HG02610 (cell line): ENCODE results near the gene RFTN1.
A peak's percentile ranks its signal among the peaks of the same experiment; 100 is the strongest.

Experiments used
- ATAC-seq: cut with Tn5 transposase; IDR thresholded peaks from one replicate; pipeline ENCODE4 v1.9.1; 2021; ENCODE audit warnings: mild to moderate bottlenecking, moderate library complexity; ENCODE audit not compliant: unreplicated experiment

The RFTN1 gene

DNA sequence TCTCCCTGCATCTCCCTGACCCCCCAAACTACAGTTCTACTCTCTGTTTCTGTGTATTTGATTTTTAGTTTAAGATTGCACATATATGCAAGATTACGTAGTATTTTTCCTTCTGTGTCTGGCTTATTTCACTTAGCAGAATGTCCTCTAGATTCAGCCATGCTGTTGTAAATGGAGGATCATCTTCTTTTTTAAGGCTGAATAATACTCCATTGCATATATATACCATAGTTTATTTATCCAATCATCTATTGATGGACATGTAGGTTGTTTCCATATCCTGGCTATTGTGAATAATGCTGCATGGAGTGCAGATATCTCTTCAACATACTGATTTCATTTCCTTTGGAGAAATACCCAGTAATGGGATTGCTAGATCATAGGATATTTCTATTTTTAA, 70.8 kb downstream of the RFTN1 start:
- no peak for ATAC-seq

DNA sequence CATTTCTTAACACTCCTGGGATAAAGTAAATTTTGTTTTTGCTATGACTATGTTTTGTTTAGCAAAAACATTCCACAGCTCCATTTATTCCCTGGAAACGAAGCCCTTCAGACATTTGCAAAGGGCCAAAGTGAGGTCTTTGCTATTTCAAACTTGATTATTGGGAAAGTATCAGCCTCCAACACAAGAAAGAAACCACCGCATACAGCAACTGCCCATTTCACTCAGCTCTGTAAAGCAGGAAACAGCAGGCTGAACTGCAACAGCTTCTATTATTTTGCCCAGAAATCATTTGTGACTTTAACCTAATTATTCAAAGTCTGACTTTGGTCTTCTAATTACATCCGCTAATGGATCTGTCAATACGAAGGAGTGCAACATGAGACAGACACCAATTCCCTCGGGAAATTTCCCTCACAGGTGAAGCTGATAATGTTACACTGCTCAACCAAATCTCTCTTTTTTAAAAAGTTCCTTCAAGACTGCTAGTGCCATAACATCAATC, 72.1 kb downstream of the RFTN1 start:
- ATAC-seq = no peak

- ATAC-seq = no peak
These were observed 73.4 kb downstream of the RFTN1 start for GRCh38 chr3:16439848-16440708.

GRCh38 chr3:16439163-16439847, 74.2 kb downstream of the RFTN1 start:
- ATAC-seq = no peak

DNA sequence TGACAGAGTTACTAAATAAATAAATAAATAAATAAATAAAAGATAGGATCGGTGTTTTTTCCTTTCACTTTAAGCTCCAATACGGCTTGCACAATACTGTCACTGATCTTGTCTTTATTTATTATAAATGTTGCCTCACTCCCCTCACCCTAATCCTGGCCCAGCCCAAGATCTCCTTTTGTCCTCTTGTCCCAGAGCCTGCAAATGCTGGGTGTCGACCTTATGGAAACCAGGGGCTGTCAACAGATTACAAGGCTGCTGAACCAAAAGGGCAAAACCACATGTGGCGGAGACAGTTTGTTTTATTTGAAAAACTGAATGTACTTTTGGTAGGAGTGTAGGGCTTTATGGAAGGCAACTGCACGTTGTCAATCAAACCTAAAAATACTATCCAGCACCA, 75.9 kb downstream of the RFTN1 start:
- ATAC-seq = no peak

- peak; percentile 84 for ATAC-seq
These were observed 79.8 kb downstream of the RFTN1 start for GRCh38 chr3:16433701-16434151.

GRCh38 chr3:16432714-16433113, 80.8 kb downstream of the RFTN1 start:
- peak; percentile 33 for ATAC-seq

DNA sequence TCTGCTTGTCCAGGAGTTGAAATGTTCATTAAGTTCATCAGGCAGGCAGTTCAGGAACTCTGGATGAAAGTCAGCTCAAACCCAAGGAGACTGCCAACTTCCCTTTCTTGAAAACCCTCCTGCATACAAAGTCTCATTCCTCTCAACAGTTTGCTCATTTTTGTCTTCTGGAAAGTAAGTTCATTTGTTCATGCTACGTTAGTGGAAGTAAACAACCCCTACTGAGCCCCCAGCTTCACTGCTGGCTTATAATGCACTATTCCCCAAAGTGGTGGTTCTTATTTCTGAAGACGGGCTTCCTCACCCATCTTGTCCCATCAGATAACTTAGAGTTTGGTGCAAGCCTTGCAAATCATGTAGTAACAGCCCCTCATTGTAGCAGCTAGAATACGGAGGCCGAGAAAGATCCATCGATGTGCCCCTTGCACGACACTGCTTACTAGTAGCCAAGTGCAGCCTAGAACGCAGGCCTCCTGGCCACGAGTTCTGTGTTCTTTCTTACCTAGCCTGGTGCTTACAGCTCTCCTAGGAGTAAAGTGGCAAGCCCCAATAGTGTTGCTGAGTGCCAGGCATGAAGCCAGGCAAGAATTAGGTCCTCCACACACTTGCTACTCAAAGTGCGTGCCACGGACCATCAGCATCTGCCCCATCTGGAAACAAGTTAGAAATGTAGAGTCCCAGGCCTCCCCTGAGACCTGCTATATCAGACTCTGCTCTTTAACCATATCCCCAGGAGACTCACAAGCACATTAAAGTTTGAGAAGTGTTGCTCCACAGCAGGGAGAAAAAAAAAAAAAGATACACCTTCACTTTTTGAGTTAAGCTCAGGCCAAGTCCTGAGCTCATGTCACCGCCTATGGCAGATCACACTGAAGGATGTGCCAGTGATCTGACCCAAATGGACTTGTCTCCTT, 82.5 kb downstream of the RFTN1 start:
- ATAC-seq = peak; percentile 48

DNA sequence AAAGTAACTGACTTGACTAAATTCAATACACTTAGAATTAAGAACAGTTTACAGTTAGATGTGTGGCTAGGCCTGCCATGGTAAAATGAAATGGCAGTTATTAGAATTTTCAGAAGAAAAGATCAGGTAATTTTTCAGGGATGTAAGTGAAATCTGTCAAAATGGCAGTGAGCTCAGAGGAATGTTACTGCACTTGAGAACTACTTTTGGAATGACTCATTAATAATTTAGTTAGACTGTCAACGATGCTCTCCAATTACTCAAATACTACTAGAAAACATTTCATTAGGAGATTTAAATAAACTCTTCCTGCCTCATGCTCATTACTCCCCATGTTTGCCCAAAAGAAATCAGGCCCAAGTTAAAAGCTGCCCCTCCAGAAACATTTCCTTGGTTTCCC, 84.4 kb downstream of the RFTN1 start:
- ATAC-seq = no peak

- no peak for ATAC-seq
These were observed 84.9 kb downstream of the RFTN1 start for GRCh38 chr3:16428612-16429011.

GRCh38 chr3:16427103-16427965, 86.2 kb downstream of the RFTN1 start:
- ATAC-seq = no peak

DNA sequence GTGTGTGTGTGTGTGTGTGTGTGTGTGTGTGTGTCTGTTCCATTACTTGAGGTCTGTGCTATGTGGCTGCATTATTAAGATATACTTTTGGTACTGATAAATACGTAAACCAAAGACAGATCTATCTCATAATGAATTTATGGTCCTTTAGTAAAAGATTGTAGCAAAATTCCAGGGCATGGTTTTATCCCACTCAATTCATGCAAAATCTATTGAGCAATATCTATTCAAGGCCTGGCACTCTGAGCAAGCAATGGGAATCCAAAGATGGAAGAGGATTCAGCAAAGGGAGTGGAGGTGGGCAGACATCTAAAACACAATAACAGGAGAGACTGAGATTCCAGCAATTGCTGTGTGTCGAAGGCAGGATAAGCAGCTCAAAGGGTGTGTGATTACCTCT, 86.8 kb downstream of the RFTN1 start:
- ATAC-seq = no peak

- no peak for ATAC-seq
These were observed 87.5 kb downstream of the RFTN1 start for GRCh38 chr3:16426029-16426400.

DNA sequence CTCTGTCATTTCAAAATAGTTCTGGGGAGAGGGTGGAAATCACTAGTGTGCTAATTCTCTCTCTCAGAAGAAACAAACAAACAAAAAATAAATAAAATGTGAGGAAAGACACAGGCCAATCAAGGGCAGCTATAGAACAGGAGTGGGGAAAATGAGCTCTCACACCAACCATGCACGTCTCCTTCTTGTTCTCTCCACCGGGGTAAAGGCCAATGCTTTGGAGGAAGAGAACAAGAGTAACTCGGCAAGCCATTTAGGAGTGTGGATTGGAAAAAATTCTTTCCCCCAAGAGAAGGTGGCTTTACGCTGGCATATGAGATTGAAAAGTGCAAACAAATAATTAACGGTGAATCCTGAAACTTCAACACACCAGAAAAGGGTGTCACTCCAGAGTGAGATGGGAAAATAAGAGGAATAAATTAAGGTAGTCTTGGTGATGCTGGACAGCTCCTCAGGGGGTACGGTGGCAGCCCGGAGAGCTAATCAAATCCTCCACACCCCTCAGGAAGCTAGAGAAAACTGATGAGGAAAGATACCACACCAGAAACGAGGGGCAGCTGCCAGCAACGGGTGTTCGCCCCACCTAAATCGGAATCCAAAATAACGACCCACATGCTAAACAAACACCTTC, 88.0 kb downstream of the RFTN1 start:
- ATAC-seq = no peak

DNA sequence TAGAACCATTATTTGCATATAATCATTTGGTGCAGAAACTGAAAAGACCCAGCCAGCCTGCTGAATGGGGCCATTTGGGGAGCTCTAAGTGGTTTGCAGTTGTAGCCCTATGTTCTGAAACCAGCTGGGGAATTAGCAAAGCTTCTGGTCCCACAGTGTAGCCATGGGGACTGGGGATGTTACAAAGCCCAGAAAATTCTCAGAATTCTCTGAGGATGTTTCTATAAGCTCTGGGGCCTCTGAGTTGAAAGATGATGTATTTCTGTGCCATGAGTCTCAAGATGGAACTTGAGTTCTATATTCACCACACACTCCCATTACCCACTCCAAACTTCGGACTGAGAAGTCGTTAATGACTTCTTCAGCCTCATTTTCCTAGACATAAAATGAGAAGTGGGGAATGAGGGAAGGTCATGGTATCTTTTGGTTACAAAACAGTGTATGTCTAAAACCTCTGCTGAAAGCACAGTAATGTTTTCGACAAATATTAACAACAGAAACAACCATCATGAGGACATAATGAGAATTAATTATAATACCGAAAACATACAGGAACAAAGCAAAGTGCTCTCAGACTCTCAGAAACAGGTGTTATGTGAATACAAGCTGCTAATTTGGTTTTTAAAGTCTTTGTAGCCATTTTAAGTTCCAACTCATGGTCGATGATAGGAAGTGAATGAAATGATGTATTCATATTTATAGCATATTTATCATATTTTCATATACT, 89.4 kb downstream of the RFTN1 start:
- ATAC-seq = peak; percentile 78

GRCh38 chr3:16423298-16423697, 90.2 kb downstream of the RFTN1 start:
- no peak for ATAC-seq

- ATAC-seq = no peak
These were observed 93.8 kb downstream of the RFTN1 start for GRCh38 chr3:16419640-16420241.

- peak; percentile 42 for ATAC-seq
These were observed 95.4 kb downstream of the RFTN1 start for GRCh38 chr3:16417945-16418739.
